ENCODE results near the gene GPR137C. TPM values are rescaled to one million over a fixed set of nuclear protein-coding genes. Genes with fewer than 3 reads are reported as not detected.
A peak's percentile ranks its signal among the peaks of the same experiment; 100 is the strongest.

Gene GPR137C, protein sequence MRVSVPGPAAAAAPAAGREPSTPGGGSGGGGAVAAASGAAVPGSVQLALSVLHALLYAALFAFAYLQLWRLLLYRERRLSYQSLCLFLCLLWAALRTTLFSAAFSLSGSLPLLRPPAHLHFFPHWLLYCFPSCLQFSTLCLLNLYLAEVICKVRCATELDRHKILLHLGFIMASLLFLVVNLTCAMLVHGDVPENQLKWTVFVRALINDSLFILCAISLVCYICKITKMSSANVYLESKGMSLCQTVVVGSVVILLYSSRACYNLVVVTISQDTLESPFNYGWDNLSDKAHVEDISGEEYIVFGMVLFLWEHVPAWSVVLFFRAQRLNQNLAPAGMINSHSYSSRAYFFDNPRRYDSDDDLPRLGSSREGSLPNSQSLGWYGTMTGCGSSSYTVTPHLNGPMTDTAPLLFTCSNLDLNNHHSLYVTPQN
- total RNA-seq (14.0 TPM), polyA plus RNA-seq (0.52 TPM)

DNA sequence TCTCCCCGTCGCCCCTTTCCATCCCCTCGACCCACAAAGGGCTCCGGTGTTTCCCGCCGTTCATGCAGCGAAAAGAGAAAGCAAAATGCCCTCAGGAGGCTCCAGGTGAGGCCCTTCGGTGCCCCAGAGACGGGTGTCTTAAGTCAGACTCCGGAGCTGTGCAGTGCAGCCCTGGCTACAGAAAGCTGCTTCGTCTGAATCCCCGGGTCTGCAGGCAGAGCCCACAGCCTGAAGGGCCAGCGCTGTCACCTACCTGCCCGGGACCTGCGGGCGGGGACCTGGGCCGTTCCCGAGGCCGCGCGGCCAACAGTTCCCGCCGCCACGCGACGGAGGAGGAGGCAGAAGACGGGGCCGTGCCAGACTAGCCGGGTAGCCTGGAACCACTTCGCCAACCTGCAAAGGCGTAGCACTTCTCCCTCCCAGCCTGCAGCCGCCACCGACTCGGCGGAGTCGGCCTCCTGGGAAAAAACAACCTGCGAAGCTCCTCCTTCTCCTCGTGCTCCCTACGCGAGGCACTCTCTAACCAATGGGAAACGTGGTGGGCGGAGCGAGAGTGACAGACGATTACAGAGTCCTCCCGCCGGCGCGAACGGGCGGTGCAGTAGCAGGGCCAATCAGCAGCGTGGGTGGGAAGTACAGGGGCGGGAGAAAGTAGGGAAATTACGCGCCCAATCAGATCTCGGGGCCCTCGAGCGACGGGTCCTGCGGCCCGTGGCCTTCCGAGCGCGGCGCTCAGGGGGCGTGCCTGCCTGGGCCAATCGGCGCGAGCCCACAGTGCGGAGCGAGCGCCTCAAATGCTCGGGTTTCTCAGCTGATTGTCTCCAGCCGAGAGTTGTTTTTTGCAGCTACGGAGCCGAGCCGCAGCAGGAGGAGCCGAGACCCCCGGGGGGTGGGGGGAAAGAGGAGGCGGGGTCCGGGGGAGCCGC lies at the start of gene GPR137C, which contains the start of gene TXNDC16:
Gene GPR137C, plus strand, starts transcription at position 774 of the 926 bp plus-strand sequence. CDS start 312 bp downstream, outside the sequence.
Gene TXNDC16, minus strand, starts transcription at position 443 of the 926 bp plus-strand sequence. CDS start 8,948 bp downstream, outside the sequence.
- Histone ChIP-seq H3K4me3 (ENCODE audit: low read depth, low read length) (peak within 1 kb of the TSS; percentile 86), H3K36me3 (ENCODE audit: insufficient read depth) (no peaks in the 10 kb centered on the region), H3K27ac (ENCODE audit: low read depth) (peak within 1 kb of the TSS; percentile 64), H3K4me1 (ENCODE audit: insufficient read depth) (peaks cover 2% of the 10 kb centered on the region)
- DNase-seq (ENCODE audit: extremely low spot score), result peak; percentile 99
- under 1% methylated on average over 81 of the region's 81 CpGs for WGBS

DNA sequence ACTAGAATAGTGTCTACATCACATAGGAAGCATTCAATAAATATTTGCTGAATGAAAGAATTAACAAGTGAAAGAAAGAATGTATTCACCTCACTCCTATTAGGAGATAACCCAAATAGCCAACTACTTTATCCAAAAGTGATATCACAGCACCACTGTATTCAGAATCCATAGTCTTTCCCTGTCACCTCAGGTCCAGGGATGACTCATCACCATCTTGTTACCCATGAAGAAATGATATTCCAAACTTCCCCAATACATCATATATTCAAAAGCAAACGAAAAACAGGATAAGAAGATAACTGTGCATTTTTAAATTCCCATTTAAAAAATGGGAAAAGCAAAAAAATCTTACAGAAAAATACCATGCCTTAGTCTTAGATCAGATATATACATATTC lies 39.4 kb upstream of the GPR137C start:
- WGBS, result 78% methylated on average over 1 of the region's 1 CpG
- Histone ChIP-seq H3K27ac (ENCODE audit: low read depth) (no peak overlapping the region), H3K4me3 (ENCODE audit: low read depth, low read length) (no peak overlapping the region), H3K36me3 (ENCODE audit: insufficient read depth) (peaks cover 1% of the 10 kb centered on the region), H3K4me1 (ENCODE audit: insufficient read depth) (no peaks in the 10 kb centered on the region)
- no peak for DNase-seq (ENCODE audit: extremely low spot score)

DNA sequence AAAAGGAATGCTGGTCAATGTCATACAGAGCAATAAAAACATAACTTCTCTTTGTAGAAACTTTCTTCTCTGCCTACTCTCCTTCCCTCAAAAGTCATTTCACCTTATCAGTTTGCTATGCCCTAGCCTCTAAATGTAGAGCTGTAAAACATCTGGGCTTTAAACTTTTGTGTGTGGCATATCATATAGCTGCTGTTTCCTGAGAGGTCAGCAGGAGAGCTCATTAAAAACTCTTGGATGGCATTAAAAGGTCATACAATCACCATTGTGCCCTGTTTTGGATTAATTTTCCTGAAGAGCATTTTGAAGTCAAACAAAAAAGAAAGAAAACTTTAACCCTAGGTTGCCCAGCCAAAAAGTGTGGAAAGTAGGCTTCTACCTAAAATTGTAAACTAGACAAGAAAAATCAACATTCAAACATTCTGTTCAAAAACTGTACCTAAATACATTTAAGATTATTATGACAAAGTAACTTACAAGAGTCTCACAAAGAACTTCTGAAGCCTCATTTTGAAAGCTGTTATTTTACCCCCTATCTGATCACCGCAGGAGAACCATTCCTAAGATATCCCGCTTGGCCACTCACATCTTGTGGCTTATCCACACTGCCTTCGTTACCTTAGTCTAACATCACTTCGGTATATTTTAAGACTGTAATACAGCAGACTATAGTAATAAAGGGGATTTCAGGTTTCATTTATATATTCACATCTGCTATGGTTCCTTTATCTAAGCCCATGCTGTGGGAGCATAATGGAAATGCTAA lies 38.4 kb upstream of the GPR137C start:
- Histone ChIP-seq H3K27ac (ENCODE audit: low read depth) (no peak overlapping the region), H3K4me1 (ENCODE audit: insufficient read depth) (no peaks in the 10 kb centered on the region), H3K36me3 (ENCODE audit: insufficient read depth) (peaks cover 1% of the 10 kb centered on the region), H3K4me3 (ENCODE audit: low read depth, low read length) (no peak overlapping the region)
- 79% methylated on average over 4 of the region's 4 CpGs for WGBS
- DNase-seq (ENCODE audit: extremely low spot score), result no peak

DNA sequence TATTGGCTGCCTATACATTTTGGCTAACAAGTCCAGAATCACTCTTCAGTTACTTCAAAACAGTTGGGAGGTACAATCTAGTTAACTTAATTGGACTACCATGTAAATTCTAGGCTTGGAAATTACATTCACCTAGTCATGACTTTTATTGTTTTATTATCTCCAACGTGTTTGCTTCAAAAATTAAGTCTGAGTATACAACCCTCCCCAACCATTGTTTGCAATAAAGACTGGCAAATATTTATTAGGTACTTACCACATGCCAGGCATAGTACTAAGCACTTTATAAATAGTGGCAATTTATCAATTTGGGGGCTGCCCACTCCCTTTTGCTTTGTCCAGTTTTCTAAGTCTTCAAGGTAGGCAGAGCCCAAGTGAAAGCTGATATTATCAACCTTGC lies 30.6 kb upstream of the GPR137C start:
- H3K4me3 ChIP-seq (ENCODE audit: low read depth, low read length), result no peak overlapping the region
- H3K27ac ChIP-seq (ENCODE audit: low read depth), result no peak overlapping the region
- H3K36me3 ChIP-seq (ENCODE audit: insufficient read depth), result no peaks in the 10 kb centered on the region
- 43% methylated on average over 1 of the region's 1 CpG for WGBS
- DNase-seq (ENCODE audit: extremely low spot score), result no peak
- H3K4me1 ChIP-seq (ENCODE audit: insufficient read depth), result no peaks in the 10 kb centered on the region

DNA sequence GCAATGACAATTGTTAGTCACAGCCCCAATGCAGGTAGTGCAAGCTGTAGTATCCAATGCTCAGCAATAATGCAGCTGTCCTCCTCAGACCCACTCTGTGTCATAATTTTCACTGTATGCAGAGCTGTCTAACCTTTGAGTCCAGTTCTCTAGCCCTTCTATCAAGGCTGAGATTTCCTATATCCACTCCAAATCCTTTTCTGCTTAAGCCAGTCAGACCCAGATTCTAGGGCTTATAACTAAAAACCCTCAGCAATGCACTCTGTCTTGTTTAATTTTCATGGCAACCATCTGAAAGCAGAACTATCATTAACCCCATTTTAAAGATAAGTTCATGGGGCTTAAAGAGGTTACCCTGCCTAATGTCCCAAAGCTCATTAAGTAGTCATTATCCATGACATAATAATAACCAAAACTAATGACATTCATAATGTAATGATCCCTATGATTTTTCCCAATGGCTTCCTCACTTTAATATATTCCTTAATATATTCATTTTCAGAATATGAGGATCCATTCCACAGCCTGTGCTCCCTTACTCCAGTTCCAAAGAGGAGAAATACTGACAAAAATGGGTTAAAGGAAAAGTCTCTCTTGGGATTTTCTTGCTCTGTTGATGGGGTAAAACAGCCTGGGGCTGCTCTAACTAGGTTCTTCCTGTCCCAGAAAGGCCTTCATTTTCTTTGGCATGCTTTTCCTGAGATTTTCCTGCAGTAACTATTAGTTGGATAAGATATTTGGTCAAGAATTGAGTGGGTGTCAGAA lies 29.9 kb upstream of the GPR137C start:
- no peak overlapping the region for H3K4me3 ChIP-seq (ENCODE audit: low read depth, low read length)
- H3K27ac ChIP-seq (ENCODE audit: low read depth), result no peak overlapping the region
- H3K4me1 ChIP-seq (ENCODE audit: insufficient read depth), result no peaks in the 10 kb centered on the region
- H3K36me3 ChIP-seq (ENCODE audit: insufficient read depth), result no peaks in the 10 kb centered on the region
- DNase-seq (ENCODE audit: extremely low spot score), result no peak

DNA sequence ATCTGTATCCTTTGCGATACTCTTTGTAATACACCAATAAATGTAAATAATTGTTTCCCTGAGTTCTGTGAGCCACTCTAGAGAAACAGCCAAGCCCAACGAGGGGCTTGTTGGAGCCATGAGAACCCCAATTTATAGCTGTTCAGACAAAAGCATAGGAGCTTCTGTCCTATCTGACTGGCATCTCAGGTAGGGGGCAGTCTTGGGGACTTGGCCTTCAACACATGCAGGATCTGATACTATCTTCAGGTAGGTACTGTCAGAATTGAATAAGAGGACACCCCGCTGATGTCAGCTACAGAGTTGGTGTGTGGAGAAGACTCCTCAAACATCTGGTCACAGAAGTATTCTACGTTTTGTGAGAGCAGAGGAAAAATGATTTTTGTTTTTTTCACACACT lies 25.6 kb upstream of the GPR137C start:
- H3K27ac ChIP-seq (ENCODE audit: low read depth), result no peak overlapping the region
- H3K4me3 ChIP-seq (ENCODE audit: low read depth, low read length), result no peak overlapping the region
- DNase-seq (ENCODE audit: extremely low spot score), result no peak
- 79% methylated on average over 4 of the region's 4 CpGs for WGBS
- H3K36me3 ChIP-seq (ENCODE audit: insufficient read depth), result no peaks in the 10 kb centered on the region
- no peaks in the 10 kb centered on the region for H3K4me1 ChIP-seq (ENCODE audit: insufficient read depth)

DNA sequence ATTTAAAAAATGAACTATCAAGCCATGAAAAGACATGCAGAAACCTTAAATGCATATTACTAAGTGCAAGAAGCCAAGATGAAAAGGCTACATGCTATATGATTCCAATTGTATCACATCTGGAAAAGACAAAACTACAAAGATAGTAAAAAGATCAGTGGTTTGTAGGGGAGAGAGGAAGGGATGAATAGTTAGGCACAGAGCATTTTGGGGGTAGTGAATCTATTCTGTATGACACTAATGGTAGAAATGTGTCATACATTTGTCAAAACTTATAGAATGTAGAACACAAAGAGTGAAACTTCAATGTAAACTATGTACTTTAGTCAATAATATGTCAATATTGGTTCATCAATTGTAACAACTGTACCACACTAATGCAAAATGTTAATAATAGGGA lies 21.2 kb upstream of the GPR137C start:
- Histone ChIP-seq H3K27ac (ENCODE audit: low read depth) (no peak overlapping the region), H3K4me1 (ENCODE audit: insufficient read depth) (no peaks in the 10 kb centered on the region), H3K4me3 (ENCODE audit: low read depth, low read length) (no peak overlapping the region), H3K36me3 (ENCODE audit: insufficient read depth) (no peaks in the 10 kb centered on the region)
- no peak for DNase-seq (ENCODE audit: extremely low spot score)

DNA sequence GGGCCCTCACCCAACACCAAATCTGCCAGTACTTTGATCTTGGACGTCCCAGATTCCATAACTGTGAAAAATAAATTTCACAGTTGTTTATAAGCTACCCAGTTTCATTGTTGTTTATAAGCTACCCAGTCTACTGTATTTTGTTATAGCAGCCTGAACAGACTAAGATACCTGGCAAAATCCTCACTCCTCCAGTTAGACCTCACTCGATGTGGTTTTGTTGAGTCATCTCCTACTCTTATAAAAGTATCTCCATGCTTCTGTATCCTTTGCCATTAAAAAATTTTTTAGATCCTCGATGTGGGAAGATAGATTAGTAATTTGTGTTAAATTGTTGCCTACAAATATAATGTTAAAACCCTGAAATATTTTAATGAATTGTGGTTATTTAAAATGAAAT lies 16.4 kb upstream of the GPR137C start:
- no peak for DNase-seq (ENCODE audit: extremely low spot score)
- Histone ChIP-seq H3K27ac (ENCODE audit: low read depth) (no peak overlapping the region), H3K36me3 (ENCODE audit: insufficient read depth) (no peaks in the 10 kb centered on the region), H3K4me3 (ENCODE audit: low read depth, low read length) (no peak overlapping the region), H3K4me1 (ENCODE audit: insufficient read depth) (no peaks in the 10 kb centered on the region)
- WGBS, result 86% methylated on average over 3 of the region's 3 CpGs

DNA sequence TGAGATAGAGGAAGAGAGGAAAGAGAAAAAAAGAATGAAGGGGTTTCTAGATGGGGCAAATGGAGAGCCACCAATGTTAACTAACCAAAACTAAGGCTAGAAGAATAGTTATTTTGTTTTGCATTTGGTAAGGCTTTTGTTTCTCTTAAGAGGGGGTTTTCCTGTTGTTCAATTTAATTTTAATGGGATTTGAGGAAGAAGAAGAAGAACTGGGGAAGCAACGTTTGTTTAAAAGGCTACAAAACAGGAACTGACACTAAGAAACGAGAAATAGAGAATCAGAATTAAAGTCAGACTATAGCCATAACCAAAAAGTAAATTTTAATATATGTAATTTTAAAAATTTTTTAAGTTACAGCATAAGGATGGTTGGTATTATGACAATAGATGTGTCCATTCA lies 14.0 kb upstream of the GPR137C start:
- no peak overlapping the region for H3K27ac ChIP-seq (ENCODE audit: low read depth)
- DNase-seq (ENCODE audit: extremely low spot score), result no peak
- no peaks in the 10 kb centered on the region for H3K4me1 ChIP-seq (ENCODE audit: insufficient read depth)
- no peaks in the 10 kb centered on the region for H3K36me3 ChIP-seq (ENCODE audit: insufficient read depth)
- no peak overlapping the region for H3K4me3 ChIP-seq (ENCODE audit: low read depth, low read length)
- 71% methylated on average over 2 of the region's 2 CpGs for WGBS

DNA sequence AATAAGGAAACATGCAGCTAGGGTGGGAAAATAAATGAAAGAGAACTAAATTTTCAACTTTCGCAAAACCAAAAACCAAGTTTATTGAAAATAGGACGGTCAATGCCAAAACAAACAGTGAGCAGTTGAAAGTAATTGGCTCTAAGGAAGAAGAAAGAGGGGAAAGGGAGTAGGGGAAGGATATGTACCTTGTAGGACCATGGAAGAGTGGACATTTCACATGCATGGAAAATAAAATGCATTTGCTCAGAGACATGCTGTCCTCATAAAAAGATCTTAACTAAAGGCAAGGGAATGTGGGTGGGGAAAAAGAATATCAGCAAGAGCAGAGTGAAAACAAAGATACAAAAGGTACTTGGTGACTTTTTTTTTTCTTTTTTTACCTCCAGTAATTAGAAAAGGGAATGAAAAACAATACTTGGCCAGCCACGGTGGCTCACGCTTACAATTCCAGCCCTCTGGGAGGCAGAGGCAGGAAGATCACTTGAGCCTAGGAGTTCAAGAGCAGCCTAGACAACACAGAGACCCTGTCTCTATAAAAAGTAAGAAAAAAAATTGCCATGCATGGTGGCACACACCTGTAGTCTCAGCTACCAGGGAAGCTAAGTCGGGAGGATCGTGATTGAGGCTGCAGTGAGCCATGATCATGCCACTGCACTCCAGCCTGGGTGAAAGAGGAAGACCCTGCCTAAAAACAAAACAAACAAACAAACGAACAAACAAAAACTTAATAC lies 6.9 kb upstream of the GPR137C start:
- Histone ChIP-seq H3K4me1 (ENCODE audit: insufficient read depth) (no peaks in the 10 kb centered on the region), H3K4me3 (ENCODE audit: low read depth, low read length) (no peak overlapping the region), H3K36me3 (ENCODE audit: insufficient read depth) (no peaks in the 10 kb centered on the region), H3K27ac (ENCODE audit: low read depth) (no peak overlapping the region)
- 84% methylated on average over 7 of the region's 7 CpGs for WGBS
- DNase-seq (ENCODE audit: extremely low spot score), result peak; percentile 41

DNA sequence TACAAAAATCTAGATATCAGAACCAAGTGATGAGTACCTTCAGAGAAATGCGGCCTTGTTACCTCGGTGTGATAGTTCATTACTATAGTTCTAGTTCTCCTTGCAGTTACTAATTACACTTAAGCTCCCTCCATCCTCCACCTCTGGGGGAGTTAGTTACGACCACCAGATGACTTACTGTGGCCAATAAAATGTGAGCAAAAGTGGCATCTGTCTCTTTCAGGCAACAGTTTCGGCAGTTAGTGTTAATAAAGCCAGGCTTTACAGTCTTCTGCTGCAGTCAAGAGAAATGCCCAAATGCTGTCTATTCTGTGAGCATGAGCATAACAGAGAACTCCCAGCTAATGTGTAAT lies 6.3 kb upstream of the GPR137C start:
- Histone ChIP-seq H3K27ac (ENCODE audit: low read depth) (no peak overlapping the region), H3K4me1 (ENCODE audit: insufficient read depth) (peaks cover 2% of the 10 kb centered on the region), H3K4me3 (ENCODE audit: low read depth, low read length) (no peak overlapping the region), H3K36me3 (ENCODE audit: insufficient read depth) (no peaks in the 10 kb centered on the region)
- WGBS, result 85% methylated on average over 4 of the region's 4 CpGs
- DNase-seq (ENCODE audit: extremely low spot score), result no peak

DNA sequence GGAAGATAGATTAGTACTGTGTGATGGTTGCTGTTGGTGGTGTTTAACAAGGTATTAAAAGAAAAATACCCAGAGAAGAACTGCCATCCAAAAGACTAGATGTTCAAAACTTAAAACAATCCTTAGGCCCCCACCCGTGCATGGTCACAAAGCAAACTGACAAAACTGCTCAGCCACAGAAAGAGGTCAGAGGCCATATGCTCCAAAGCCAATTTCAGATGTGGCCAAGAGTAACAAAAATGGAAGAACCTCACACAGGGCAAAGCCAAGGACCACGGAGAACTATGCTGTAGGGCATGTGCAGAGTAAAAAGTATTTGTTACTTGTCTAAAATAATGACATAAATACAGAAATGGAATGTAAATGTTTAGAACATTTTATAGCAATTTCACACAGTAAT lies 5.6 kb upstream of the GPR137C start:
- WGBS, result 72% methylated on average over 2 of the region's 2 CpGs
- H3K4me3 ChIP-seq (ENCODE audit: low read depth, low read length), result no peak overlapping the region
- H3K27ac ChIP-seq (ENCODE audit: low read depth), result no peak overlapping the region
- DNase-seq (ENCODE audit: extremely low spot score), result no peak
- peaks cover 2% of the 10 kb centered on the region for H3K4me1 ChIP-seq (ENCODE audit: insufficient read depth)
- no peaks in the 10 kb centered on the region for H3K36me3 ChIP-seq (ENCODE audit: insufficient read depth)
